AG04450 (cell line): ENCODE data around the gene VEZF1. TPM values are rescaled to one million over a fixed set of nuclear protein-coding genes. Genes with fewer than 3 reads are reported as not detected.

Source experiments
- CTCF ChIA-PET: fragments of 300-600, 350-600 bp; formaldehyde crosslinking; extraction: SDS; loops from one replicate; lab custom pipeline; 2022; ENCODE audit warnings: antibody characterized with exemption, inconsistent platforms; lab: Charles Lee
- POLR2A ChIA-PET: fragments of 350-600 bp; formaldehyde crosslinking; extraction: SDS; loops from one replicate; lab custom pipeline; 2021; ENCODE audit warnings: antibody characterized with exemption, inconsistent platforms; lab: Yijun Ruan, JAX
- DNase-seq: peaks from one replicate; pipeline ENCODE4 v3.0.0-alpha.2; 2011; ENCODE audit warnings: low read depth, low spot score
- H3K27ac ChIP-seq: one replicate; pipeline ENCODE4 v1.5.1; 2012; ENCODE audit warnings: low read depth, low read length, control low read depth
- H3K27me3 ChIP-seq: one replicate; pipeline ENCODE4 v1.6.0; 2012; ENCODE audit warnings: low read length; ENCODE audit not compliant: control insufficient read depth, insufficient read depth
- H3K4me3 ChIP-seq: 2 replicates; pipeline ENCODE4 v1.5.1; 2011; ENCODE audit warnings: mild to moderate bottlenecking, low read depth, low read length, control low read depth
- H3K9me3 ChIP-seq: 2 replicates; pipeline ENCODE4 v1.5.1; 2012; ENCODE audit warnings: low read length; ENCODE audit not compliant: control insufficient read depth, insufficient read depth
- CTCF ChIP-seq: IDR thresholded peaks from 2 replicates; pipeline ENCODE4 v1.5.1; 2011; ENCODE audit warnings: low read depth, low read length, control low read depth, inconsistent platforms
- polyA plus RNA-seq: library from polyadenylated mRNA; depleted of rRNA; stranded (reverse); fragments of >200 nt; gene quantifications from 2 replicates; pipeline ENCODE4 v1.2.3, GENCODE V29; 2011

Gene VEZF1
- polyA plus RNA-seq, 1 experiment, result 38.9 TPM

GRCh38 chr17:57948555-57949420, 39.3 kb downstream of the VEZF1 start:
- Histone ChIP-seq H3K9me3 (no peaks in the 10 kb centered on the region), H3K4me3 (peak overlapping the region; percentile 37), H3K27ac (peak overlapping the region; percentile 97), H3K27me3 (no peaks in the 10 kb centered on the region)
- peak; percentile 60 for DNase-seq
- TF ChIP-seq CTCF, result no peak
- ChIA-PET CTCF (interaction anchor here (0.6 to 4.3 kb wide), 15 partner anchors 10 to 1873 kb away, joined by 3 to 15 read pairs (median 4); no protein-coding TSS in a partner anchor), POLR2A (interaction anchor here (0.6 to 4.2 kb wide), 7 partner anchors 13 to 1395 kb away, joined by 3 to 23 read pairs (median 3); no protein-coding TSS in a partner anchor)

GRCh38 chr17:57948169-57948554, 39.9 kb downstream of the VEZF1 start:
- no peak overlapping the region for H3K4me3 ChIP-seq

DNA sequence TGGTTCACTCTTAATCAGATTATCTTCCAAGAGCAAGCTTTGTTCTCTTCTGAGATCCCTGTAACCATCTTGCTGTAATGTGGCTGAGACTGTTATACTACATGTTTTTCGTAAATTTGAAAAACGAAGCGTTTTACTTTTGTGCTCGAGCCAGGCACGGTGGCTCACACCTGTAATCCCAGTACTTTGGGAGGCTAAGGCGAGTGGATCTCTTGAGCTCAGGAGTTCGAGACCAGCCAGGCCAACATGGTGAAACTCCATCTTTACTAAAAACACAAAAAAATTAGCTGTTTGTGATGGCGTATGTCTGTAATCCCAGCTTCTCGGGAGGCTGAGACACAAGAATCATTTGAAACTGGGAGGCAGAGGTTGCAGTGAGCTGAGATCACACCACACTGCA, 40.7 kb downstream of the VEZF1 start:
- CTCF ChIA-PET, result interaction anchor here (0.7 to 1.5 kb wide), 10 partner anchors 9 to 114 kb away, joined by 3 to 6 read pairs (median 3); no protein-coding TSS in a partner anchor
- no peak for TF ChIP-seq CTCF

More at GRCh38 chr17:57948169-57948554, 39.9 kb downstream of the VEZF1 start:
- CTCF ChIA-PET, result interaction anchor here (0.6 to 1.5 kb wide), 10 partner anchors 8 to 81 kb away, joined by 3 to 5 read pairs (median 3); no protein-coding TSS in a partner anchor
- Histone ChIP-seq H3K9me3 (no peaks in the 10 kb centered on the region), H3K27ac (peak overlapping the region; percentile 97), H3K27me3 (no peaks in the 10 kb centered on the region)
- no peak for DNase-seq
- POLR2A ChIA-PET, result interaction anchor here (1.0 to 4.2 kb wide), 5 partner anchors 13 to 78 kb away, joined by 3 to 23 read pairs (median 3); no protein-coding TSS in a partner anchor
- TF ChIP-seq CTCF, result no peak

DNA sequence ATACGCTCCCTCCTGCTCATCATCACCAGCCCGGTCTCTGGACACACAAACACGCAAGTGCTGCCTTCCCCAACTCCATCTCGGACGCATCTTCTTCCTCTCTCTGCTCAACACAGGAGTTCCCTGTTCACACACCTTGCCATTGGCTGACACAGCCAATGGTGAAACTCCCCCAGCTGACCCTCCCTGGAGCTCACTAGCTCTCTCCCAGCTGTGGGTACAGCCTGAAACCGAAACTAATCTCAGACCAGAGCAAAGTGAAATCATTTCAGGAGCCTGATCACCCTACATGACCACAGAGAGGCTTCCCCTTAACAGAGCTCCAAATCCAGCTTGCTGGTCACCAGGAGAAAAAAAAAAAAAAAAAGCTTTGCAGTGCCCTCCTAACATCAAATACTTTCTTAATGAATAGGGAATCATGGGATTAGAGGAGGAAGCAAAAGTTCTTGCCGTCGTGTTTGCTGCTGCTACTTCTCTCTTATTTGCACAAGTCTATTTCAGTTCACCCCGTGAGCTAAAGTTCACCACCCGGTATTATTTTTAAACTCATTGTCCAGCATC, 41.2 kb downstream of the VEZF1 start:
- TF ChIP-seq CTCF, result no peak
- ChIA-PET CTCF (interaction anchor here (0.6 to 1.4 kb wide), 7 partner anchors 11 to 114 kb away, joined by 3 to 6 read pairs (median 3); no protein-coding TSS in a partner anchor), POLR2A (interaction anchor here (0.6 to 4.2 kb wide), 11 partner anchors 8 to 668 kb away, joined by 3 to 23 read pairs (median 4); partner anchors contain the start of gene SRSF1)
- Histone ChIP-seq H3K4me3 (peak overlapping the region; percentile 53), H3K27me3 (no peaks in the 10 kb centered on the region), H3K9me3 (no peaks in the 10 kb centered on the region), H3K27ac (peak overlapping the region; percentile 81)
- peak; percentile 55 for DNase-seq

More for the DNA sequence above, 40.7 kb downstream of the VEZF1 start:
- peak overlapping the region; percentile 81 for H3K27ac ChIP-seq
- peak overlapping the region; percentile 53; the same call in 1 of the 2 replicates for H3K4me3 ChIP-seq
- DNase-seq, result no peak
- H3K9me3 ChIP-seq, result no peaks in the 10 kb centered on the region
- POLR2A ChIA-PET, result interaction anchor here (0.7 to 4.2 kb wide), 8 partner anchors 12 to 77 kb away, joined by 3 to 23 read pairs (median 4); partner anchors contain the start of gene SRSF1
- no peaks in the 10 kb centered on the region for H3K27me3 ChIP-seq
